Stomach (tissue), 9 donors: Measurements from ENCODE around the gene KY. TPM values are rescaled to one million over a fixed set of nuclear protein-coding genes. Genes with fewer than 3 reads are reported as not detected.

Experiments
- DNase-seq, 2 donors: peaks; one replicate each; pipeline versions ENCODE4 v3.0.0 to v3.0.0-alpha.2; 2013 to 2019
- H3K27ac ChIP-seq, 5 donors: fragments of 200-600 bp in 4 of 5; sonication (generic) in 4 of 5; one replicate each; pipeline ENCODE4 v1.5.1; 2013 to 2019; ENCODE audit warnings: mild to moderate bottlenecking in 1 of 5, moderate library complexity in 1 of 5
- H3K27me3 ChIP-seq, 3 donors: fragments of 200-600 bp; sonication (generic); one replicate each; pipeline ENCODE4 v1.5.1; 2017 to 2019; ENCODE audit warnings: mixed run types in 1 of 3
- H3K36me3 ChIP-seq, 4 donors: fragments of 200-600 bp; sonication (generic); 1 replicate in 3 of 4; 2 replicates in 1 of 4; pipeline ENCODE4 v1.5.1; 2016 to 2019
- H3K4me1 ChIP-seq, 4 donors: fragments of 200-600 bp; sonication (generic); one replicate each; pipeline ENCODE4 v1.5.1; 2016 to 2019
- H3K4me3 ChIP-seq, 4 donors: fragments of 200-600 bp; sonication (generic) in 3 of 4; one replicate each; pipeline ENCODE4 v1.5.1; 2016 to 2019; ENCODE audit warnings: mild to moderate bottlenecking in 1 of 4
- H3K9me3 ChIP-seq, 4 donors: fragments of 200-600 bp; sonication (generic); one replicate each; pipeline ENCODE4 v1.5.1; 2016 to 2019
- EP300 ChIP-seq: sonication (generic); formaldehyde crosslinking; IDR thresholded peaks from one replicate; pipeline ENCODE4 v1.6.1; 2017; ENCODE audit warnings: antibody characterized with exemption
- POLR2A ChIP-seq, 4 donors: fragments of 450-650 bp; IDR thresholded peaks; one replicate each; pipeline ENCODE4 v1.6.1; 2016; ENCODE audit warnings: antibody characterized with exemption in 4 of 4, control low read depth in 2 of 4, mild to moderate bottlenecking in 1 of 4, moderate library complexity in 1 of 4
- POLR2AphosphoS5 ChIP-seq, 3 donors: sonication (generic); formaldehyde crosslinking; IDR thresholded peaks; one replicate each; pipeline ENCODE4 v1.6.1; 2016; ENCODE audit warnings: antibody characterized with exemption in 3 of 3
- WGBS, 5 donors: extraction: QIAGEN DNeasy Blood & Tissue Kit in 3 of 5; methylation state at CpG; one replicate each; pipeline versions ENCODE4 v1.1.5 to v1.1.7; 2013 to 2018; 5-methylcytosine and 5-hydroxymethylcytosine counted together
- intact Hi-C: fragments of 100-400 bp; cut with DNase I; formaldehyde crosslinking; loops from one replicate; pipeline ENCODE4 v1.15.1; 2023; ENCODE audit warnings: low total_unique reads
- polyA plus RNA-seq, 3 donors: library from polyadenylated mRNA; stranded (reverse); fragments of 200-250 nt; gene quantifications; one replicate each; pipeline ENCODE4 v1.2.3, GENCODE V29; 2013
- total RNA-seq, 5 donors: library from RNA; depleted of rRNA; stranded (reverse); fragments of >200 nt; gene quantifications; one replicate each; pipeline versions ENCODE4 v1.1.0 to v1.2.3, GENCODE V29; 2014 to 2016
- TF ChIP-seq, protein P1 (sequence below), 7 experiments: fragments of 450-650 bp in 4 of 7; fragments of 200-600 bp in 3 of 7; sonication (generic) in 3 of 7; IDR thresholded peaks; one replicate each; pipeline ENCODE4 v1.5.1; 2016 to 2019; ENCODE audit warnings: antibody characterized with exemption in 7 of 7, control low read depth in 2 of 7, mild to moderate bottlenecking in 1 of 7
- donor health status: healthy with polysubstance abuse.
- donor health status: Bipolar disorder and iron deficiency.
- donor health status: healthy.

Gene KY
- total and polyA plus RNA-seq, 8 donors, result 0.12 to 3.6 (median 0.31) TPM; not detected in 3

DNA sequence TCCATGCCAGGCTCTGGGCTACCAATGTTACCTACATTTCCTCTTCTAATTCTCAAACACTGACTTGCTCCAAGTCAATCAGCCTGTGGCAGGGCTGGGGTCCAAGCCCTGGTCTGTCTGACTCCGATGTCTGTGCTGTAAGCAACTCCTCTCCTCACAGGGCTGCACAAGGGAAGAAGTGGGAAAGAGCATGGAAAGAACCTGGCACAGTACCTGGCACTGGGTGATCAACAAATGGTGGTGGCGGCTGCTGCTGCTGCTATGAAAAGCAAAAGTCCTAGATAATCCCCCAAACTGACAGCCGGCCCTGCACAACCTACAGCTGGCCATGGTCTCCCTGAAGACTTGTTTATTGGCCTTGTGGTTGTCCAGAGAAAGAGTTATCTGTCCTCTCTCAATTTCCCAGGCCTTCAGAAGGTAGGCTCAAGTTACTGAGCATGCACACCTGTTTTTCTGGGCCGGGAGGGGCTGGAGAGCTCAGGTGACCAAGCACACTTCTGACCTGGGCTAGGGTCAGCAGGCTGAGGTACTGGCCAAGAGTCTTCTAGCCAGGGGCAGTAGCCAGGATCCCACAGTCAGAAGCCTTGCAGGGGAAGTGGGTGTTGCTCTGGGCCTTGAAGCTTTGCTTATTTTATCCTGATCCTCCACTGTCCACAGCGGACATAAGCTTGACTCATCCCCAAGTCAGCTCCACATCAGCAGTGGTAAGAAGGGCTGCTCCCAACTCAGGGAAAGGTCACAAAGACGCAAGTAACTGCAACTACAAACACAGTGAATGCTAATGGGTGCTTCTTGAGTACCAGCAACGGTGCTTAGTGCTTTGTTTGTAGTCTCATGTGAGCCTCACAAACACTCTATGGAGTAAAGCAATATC is 35.3 kb upstream of the KY start:
- 54 to 71% (median 66%) methylated on average over 7 of the region's 7 CpGs for WGBS, 5 donors
- Histone ChIP-seq H3K27ac (no peak overlapping the region), H3K27me3 (no peaks in the 10 kb centered on the region), H3K9me3 (no peaks in the 10 kb centered on the region), H3K36me3 (no peaks in the 10 kb centered on the region), H3K4me3 (no peak overlapping the region), H3K4me1 (peaks cover 0 to 25% (median 5%) of the 10 kb centered on the region in 4 donors)
- intact Hi-C loops, result no loop called here
- no peak for TF ChIP-seq POLR2A (IDR thresholded peaks at IDR 0.05)
- no peak for TF ChIP-seq POLR2AphosphoS5 (IDR thresholded peaks at IDR 0.05)
- TF ChIP-seq, protein P1, sequence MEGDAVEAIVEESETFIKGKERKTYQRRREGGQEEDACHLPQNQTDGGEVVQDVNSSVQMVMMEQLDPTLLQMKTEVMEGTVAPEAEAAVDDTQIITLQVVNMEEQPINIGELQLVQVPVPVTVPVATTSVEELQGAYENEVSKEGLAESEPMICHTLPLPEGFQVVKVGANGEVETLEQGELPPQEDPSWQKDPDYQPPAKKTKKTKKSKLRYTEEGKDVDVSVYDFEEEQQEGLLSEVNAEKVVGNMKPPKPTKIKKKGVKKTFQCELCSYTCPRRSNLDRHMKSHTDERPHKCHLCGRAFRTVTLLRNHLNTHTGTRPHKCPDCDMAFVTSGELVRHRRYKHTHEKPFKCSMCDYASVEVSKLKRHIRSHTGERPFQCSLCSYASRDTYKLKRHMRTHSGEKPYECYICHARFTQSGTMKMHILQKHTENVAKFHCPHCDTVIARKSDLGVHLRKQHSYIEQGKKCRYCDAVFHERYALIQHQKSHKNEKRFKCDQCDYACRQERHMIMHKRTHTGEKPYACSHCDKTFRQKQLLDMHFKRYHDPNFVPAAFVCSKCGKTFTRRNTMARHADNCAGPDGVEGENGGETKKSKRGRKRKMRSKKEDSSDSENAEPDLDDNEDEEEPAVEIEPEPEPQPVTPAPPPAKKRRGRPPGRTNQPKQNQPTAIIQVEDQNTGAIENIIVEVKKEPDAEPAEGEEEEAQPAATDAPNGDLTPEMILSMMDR (IDR thresholded peaks at IDR 0.05), result no peak
- no peak for TF ChIP-seq EP300
- no peak for DNase-seq

DNA sequence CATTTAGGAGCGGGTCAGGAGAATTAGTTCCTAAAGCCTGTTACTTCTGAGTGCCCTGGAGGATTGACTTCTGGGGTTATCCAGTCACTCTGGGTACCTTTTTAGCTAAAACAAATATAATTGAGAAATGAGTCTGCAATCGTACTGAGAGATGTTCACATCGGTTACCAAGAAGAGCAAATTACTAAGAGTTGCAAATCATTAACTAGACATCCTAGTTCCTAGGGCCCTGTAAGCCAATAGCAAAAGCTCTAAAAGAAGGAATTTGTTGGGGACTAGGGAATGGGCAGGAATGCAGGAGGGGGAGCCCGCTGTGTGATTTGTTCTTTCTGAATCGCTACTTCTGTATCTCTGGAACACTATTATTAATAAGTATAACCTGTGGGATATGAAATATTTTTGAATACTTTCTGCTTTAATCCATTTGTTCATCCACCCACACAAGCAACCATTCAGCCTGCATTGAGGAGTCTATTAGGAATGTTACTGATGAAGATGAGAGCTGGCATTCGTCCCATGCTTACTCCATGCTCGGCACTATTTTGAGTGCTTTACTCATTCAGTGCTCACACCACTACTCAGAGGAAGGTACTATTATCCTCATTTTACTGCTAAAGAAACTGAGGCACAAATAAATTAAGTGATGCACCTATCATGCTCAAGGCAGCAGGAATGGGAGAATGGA is 31.5 kb upstream of the KY start:
- intact Hi-C loops, result no loop called here
- 61 to 67% (median 65%) methylated on average over 7 of the region's 7 CpGs for WGBS, 5 donors
- Histone ChIP-seq H3K4me3 (no peak overlapping the region), H3K36me3 (no peaks in the 10 kb centered on the region), H3K27ac (peak overlapping the region in 1 of 5 donors; percentile 25), H3K27me3 (no peaks in the 10 kb centered on the region), H3K9me3 (no peaks in the 10 kb centered on the region), H3K4me1 (peaks cover 0 to 36% (median 6%) of the 10 kb centered on the region in 4 donors)
- TF ChIP-seq POLR2AphosphoS5 (IDR thresholded peaks at IDR 0.05) (no peak), EP300 (no peak), POLR2A (IDR thresholded peaks at IDR 0.05) (no peak)
- TF ChIP-seq, protein P1 (IDR thresholded peaks at IDR 0.05), result no peak
- no peak for DNase-seq

DNA sequence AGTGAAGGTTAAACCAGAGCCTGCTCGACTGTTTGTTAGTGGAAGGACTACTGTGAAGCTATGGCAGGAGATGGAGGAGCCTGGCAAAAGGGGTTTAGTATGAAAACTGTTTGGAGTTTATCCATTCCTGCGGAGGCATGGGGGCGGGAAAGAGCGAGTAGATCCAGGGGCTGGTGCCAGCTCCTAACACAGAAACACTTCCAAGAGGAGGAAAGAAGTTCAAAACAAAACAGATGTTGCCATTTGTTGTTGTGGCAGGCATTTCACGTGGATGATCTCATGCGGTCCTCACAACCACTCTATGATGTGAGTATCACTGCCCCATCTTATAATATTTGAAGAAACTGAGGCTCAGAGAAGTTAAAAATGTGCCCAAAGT is 30.7 kb upstream of the KY start:
- H3K9me3 ChIP-seq, result no peaks in the 10 kb centered on the region
- peak overlapping the region in 2 of 5 donors; percentile 22 to 30 for H3K27ac ChIP-seq
- intact Hi-C loops, result no loop called here
- TF ChIP-seq, protein P1 (IDR thresholded peaks at IDR 0.05), result no peak
- TF ChIP-seq POLR2A (IDR thresholded peaks at IDR 0.05), result no peak
- no peak for TF ChIP-seq POLR2AphosphoS5 (IDR thresholded peaks at IDR 0.05)
- no peak for TF ChIP-seq EP300
- no peaks in the 10 kb centered on the region for H3K27me3 ChIP-seq
- WGBS, 5 donors, result 68 to 80% (median 76%) methylated on average over 6 of the region's 6 CpGs
- DNase-seq, result no peak
- H3K4me3 ChIP-seq, result no peak overlapping the region
- peaks cover 0 to 38% (median 6%) of the 10 kb centered on the region in 4 donors for H3K4me1 ChIP-seq
- no peaks in the 10 kb centered on the region for H3K36me3 ChIP-seq

DNA sequence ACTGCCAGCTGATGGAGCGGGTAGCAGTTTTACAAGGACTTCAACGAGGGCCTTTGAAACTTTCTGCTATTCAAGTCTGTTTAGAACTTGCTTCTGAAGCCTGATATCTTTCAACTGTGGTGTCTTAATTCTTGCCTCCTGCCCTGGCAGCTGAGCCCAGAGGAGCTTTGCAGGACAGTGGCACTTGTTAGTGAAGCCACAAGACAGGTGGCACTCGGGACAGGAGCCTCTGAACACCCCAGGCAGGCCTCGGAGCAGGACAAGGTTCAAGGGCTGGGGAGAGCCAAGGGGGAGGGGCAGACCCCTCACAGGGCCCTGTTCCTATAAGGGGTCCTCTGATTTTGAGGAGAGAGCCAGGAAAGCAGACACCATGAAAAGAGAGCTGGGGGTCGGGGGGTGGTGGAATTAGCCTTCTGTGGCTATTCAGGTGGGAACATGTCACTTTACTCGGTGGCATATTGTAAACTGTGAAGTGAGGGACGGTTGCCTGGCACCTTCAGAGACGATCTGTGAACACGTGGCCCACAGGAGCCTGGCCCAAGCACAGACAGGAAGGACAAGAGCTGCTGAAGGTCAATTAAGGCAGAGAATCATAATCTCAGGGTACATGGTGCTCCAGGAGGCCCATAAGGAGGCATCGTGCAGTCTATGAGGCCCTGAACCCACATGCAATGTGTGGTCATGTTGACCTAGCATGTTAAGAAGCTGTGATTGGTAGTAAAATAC is 30.1 kb upstream of the KY start:
- DNase-seq, result no peak
- Histone ChIP-seq H3K4me1 (peaks cover 0 to 33% (median 6%) of the 10 kb centered on the region in 4 donors), H3K9me3 (no peaks in the 10 kb centered on the region), H3K36me3 (no peaks in the 10 kb centered on the region), H3K27me3 (no peaks in the 10 kb centered on the region), H3K4me3 (no peak overlapping the region), H3K27ac (peak overlapping the region in 2 of 5 donors; percentile 22 to 30)
- TF ChIP-seq POLR2A (IDR thresholded peaks at IDR 0.05) (no peak), EP300 (no peak), POLR2AphosphoS5 (IDR thresholded peaks at IDR 0.05) (no peak)
- TF ChIP-seq, protein P1 (IDR thresholded peaks at IDR 0.05), result no peak
- WGBS, 5 donors, result 54 to 76% (median 61%) methylated on average over 10 of the region's 10 CpGs
- intact Hi-C loops, result no loop called here
